T-helper 2 cell treated with Interferon-gamma antibody and Interleukin-4, amounts not matched to agents 5 μg/mL and 100 μg/mL, for 36 hours (primary cell): ENCODE data around the gene RAB17.
"Not testable (repeated sequence)": the region's sequence is repeated elsewhere in the genome, so short reads cannot be mapped to it uniquely, and the experiment has no call there.

Source experiments
- DNase-seq: peaks from one replicate; pipeline ENCODE4 v3.0.0; 2021; ENCODE audit warnings: low spot score
- H3K27ac Mint-ChIP-seq: one replicate; pipeline ENCODE4 v1.8.0; 2021; ENCODE audit warnings: mild to moderate bottlenecking, mixed read lengths
- H3K27me3 Mint-ChIP-seq: one replicate; pipeline ENCODE4 v1.8.0; 2021; ENCODE audit warnings: low read depth, mixed read lengths
- H3K36me3 Mint-ChIP-seq: one replicate; pipeline ENCODE4 v1.8.0; 2021; ENCODE audit warnings: low read depth, mixed read lengths
- H3K4me1 Mint-ChIP-seq: one replicate; pipeline ENCODE4 v1.8.0; 2021; ENCODE audit warnings: low read depth, mixed read lengths
- H3K4me3 Mint-ChIP-seq: one replicate; pipeline ENCODE4 v1.8.0; 2022; ENCODE audit warnings: mild to moderate bottlenecking, moderate library complexity, mixed read lengths
- H3K9me3 Mint-ChIP-seq: one replicate; pipeline ENCODE4 v1.8.0; 2021; ENCODE audit warnings: mixed read lengths

Gene RAB17

DNA sequence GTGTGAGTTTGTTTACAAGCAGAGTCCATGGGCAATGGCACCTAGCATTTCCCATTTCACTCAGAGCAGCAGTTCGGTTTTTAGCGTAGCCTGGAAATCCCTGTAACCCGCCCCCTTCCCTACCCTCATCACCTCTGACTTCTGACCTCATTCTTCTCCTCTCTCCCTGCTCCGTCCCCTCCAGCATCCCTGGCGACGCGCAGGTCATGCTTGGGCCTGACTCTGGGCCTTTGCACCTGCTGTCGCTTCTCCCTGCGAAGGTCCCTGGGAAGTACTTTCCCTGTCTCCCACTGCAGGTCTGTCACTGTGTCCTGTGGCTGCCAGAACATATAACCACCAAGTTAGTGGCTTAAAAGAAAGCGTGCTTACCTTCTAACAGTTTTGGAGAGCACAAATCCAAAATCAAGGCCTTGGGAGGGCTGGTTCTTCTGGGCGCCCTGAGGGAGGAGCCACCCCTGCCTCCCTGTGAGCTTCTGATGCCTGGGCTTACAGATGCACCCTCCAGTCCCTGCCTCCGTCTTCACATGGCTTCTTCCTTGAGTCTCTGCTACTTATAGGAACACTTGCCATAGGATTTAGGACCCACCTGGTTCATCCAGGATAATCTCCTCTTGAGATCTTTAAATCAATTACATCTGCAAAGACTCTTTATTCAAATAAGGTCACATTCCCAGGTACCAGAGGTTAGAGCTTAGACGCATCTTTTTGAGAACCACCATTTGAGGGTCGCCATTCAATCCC is 8.1 kb upstream of the RAB17 start:
- H3K36me3 Mint-ChIP-seq: no peaks in the 10 kb centered on the region
- peak overlapping the region; percentile 39 for H3K27ac Mint-ChIP-seq
- no peaks in the 10 kb centered on the region for H3K9me3 Mint-ChIP-seq
- H3K27me3 Mint-ChIP-seq: no peaks in the 10 kb centered on the region
- DNase-seq: no peak
- peaks cover 17% of the 10 kb centered on the region for H3K4me1 Mint-ChIP-seq
- H3K4me3 Mint-ChIP-seq: no peak overlapping the region

DNA sequence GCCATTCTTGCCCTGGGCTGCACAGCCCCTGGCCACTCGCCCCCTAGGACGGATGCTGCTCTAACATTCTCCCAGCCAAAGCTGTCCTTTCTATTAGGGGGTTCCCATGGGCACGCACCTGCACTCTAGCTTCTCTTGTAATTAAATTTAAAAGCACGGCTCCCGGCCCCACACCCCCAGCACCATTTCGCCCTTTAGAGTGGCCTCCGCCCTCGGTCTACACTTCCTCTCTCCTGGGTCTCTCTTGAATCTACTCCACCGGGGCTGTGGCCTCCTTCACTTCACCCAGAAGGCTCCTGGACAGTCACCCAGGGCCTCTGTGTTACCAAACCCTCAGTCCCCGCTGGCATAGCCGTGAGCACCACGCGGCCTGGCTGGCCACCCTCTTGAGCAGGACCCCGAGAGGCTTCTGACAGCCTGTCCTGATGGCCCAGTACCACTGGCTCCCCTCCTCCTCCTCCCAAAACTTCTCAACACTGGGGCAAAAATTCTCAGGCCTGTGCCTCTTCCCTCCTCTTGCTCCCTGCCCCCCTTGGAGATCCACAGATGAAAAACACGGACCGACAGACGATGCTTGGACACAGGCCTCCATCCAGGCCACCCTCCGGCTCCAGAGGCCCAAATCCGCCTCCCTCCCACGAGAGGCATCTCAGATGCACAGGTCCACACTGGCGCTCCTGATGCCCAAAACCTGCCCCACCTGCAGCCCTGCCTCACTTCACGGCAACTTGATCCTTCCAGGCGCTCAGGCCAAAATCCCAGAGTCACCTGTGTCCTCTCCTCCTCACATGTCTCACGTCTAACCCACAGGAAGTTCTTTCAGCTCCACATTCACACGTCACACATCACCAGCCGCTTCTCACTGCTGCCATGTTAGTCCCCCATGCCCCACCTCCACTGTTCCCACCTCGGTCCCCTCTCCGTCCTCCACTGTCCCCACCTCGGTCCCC is 6.9 kb upstream of the RAB17 start:
- no peak for DNase-seq
- H3K9me3 Mint-ChIP-seq: no peaks in the 10 kb centered on the region
- H3K27ac Mint-ChIP-seq: no peak overlapping the region
- H3K4me1 Mint-ChIP-seq: peaks cover 8% of the 10 kb centered on the region
- H3K27me3 Mint-ChIP-seq: no peaks in the 10 kb centered on the region
- H3K4me3 Mint-ChIP-seq: no peak overlapping the region
- H3K36me3 Mint-ChIP-seq: no peaks in the 10 kb centered on the region

DNA sequence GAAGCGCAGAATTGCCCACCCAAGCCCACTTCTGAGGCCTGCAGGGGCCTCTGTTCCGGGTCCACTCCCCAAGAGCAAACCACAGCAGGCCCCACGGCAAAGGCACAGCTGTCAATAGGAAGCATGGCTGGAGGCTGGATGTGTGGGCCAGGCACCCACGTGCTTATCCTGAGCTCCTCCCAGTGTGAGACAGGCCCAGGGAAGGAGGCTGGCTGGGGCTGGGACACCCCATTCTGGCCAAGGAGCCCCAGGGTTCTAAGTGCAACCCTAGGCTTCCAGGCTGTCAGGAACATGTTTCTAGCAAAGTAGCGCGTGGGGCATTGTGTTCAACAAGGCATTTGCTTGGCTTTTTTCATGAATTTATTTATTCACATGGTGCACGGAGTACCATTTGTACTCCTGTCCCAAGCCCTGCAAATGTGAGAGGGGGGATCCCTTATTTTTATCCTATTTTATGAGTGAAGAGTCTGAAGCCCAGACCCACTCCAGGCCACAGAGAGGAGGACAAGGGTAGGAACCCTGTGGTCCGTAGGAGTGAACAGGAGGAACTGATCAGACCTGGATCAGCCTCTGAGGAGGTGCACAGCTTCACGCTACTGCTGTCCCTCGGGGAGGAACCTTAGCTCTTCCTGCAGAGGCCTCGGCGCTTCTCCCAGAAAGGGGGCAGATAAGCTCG is 6.1 kb upstream of the RAB17 start:
- Mint-ChIP-seq H3K27ac (no peak overlapping the region), H3K36me3 (no peaks in the 10 kb centered on the region), H3K9me3 (no peaks in the 10 kb centered on the region), H3K27me3 (no peaks in the 10 kb centered on the region), H3K4me3 (no peak overlapping the region), H3K4me1 (peaks cover 8% of the 10 kb centered on the region)
- no peak for DNase-seq

DNA sequence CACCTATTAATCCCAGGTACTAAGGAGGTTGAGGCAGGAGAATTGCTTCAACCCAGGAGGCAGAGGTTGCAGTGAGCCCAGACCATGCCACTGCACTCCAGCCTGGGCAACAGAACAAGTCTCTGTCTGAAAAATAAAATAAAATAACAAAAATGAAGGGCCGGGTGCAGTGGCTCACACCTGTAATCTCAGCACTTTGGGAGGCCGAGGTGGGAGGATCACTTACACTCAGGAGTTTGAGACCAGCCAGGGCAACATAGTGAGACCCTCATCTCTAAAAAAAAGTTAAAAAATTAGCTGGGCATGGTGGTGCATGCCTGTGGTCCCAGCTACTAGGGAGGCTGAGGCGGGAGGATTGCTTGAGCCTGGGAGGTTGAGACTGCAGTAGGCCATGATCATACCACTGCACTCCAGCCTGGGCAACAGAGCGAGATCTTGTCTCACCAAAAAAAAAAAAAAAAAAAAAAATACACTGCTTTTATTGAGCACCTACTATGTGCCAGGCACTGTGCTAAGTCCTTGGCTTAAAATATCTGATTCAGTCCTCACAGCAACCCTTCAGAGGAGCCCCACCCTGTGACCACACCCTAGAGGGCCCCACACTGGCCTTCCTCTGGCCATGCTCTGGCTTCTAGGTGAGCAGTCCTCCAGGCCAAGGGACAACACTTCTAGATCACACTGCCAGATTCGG is 5.4 kb upstream of the RAB17 start:
- H3K36me3 Mint-ChIP-seq, H3K27me3 Mint-ChIP-seq, H3K27ac Mint-ChIP-seq, H3K4me3 Mint-ChIP-seq, DNase-seq, H3K9me3 Mint-ChIP-seq: not testable (repeated sequence)
- peaks cover 15% of the 10 kb centered on the region for H3K4me1 Mint-ChIP-seq

DNA sequence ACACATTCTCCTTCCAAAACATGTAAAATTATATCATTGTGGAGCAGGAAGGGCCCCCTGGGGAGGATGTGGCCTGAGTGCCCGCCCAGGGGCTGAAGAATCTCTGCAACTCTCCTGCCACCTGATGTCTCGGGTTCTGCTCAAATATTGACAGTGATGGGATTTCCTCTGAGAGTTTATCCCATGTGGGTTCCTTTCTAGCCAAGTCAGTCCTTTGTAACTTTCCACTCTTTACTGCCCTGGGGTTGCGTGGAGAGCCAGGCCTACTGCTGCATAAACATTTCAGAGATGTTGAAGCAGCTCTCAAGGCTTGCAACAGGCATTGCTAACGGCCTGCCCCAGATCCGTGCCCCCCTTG is 4.0 kb upstream of the RAB17 start:
- H3K4me3 Mint-ChIP-seq: no peak overlapping the region
- no peaks in the 10 kb centered on the region for H3K9me3 Mint-ChIP-seq
- peaks cover 15% of the 10 kb centered on the region for H3K4me1 Mint-ChIP-seq
- H3K36me3 Mint-ChIP-seq: no peaks in the 10 kb centered on the region
- peaks cover 3% of the 10 kb centered on the region for H3K27me3 Mint-ChIP-seq
- no peak overlapping the region for H3K27ac Mint-ChIP-seq
- no peak for DNase-seq

DNA sequence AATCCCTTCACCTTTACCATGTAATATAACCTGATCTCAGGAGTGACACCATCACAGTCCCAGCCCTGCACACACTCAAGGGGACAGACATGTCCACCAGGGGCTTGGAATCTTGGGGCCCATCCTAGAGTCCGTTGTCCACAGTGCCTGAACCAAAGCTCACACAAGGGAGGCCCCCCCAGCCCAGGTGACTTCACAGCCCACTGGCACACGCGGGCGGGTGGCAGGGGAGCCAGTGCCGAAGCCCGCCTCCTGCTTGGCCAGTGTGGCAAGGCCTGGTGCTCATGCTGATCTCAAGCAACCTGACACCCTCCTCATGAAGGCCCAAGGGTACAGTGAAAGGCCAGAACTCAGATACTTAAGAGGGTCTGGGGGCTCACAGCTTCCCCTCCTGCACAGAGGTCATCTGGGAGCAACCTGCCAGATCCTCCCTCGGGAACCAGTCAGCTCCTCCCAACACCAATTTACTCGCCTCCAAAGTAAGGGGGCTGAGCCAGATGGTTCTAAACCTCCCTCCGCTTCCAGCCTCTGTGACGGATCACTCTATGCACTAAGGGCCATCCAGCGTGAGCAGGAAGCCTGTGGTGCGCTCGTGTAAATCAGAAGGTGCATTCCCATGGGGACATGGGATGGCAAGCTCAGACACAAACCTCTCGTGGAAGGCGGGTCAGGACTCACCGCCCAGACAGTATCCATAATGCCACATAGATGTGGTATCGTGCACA is 3.2 kb upstream of the RAB17 start:
- no peaks in the 10 kb centered on the region for H3K36me3 Mint-ChIP-seq
- peak overlapping the region; percentile 24 for H3K27ac Mint-ChIP-seq
- H3K27me3 Mint-ChIP-seq: peaks cover 3% of the 10 kb centered on the region
- no peak overlapping the region for H3K4me3 Mint-ChIP-seq
- no peak for DNase-seq
- peaks cover 15% of the 10 kb centered on the region for H3K4me1 Mint-ChIP-seq
- no peaks in the 10 kb centered on the region for H3K9me3 Mint-ChIP-seq

DNA sequence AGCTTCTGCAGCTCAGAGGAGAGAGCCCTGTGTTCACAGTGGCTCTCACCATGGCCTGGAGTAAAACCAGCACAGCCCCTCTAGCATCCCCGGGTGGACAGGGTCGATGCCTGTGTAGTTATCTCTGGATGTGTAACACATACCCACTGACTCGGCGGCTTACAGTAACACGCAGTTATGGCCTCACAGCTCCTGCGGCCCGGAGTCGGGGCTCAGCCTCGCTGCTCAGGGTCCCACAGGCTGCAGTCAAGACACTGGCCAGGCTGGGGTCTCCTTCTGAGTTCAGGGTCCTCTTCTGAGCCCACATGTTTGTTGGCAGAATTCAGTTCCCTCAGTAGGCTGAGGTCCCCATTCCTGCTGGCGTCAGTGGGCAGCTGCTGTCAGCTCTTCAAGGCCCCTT is 2.5 kb upstream of the RAB17 start:
- no peak for DNase-seq
- Mint-ChIP-seq H3K4me1 (peaks cover 15% of the 10 kb centered on the region), H3K9me3 (no peaks in the 10 kb centered on the region), H3K27ac (no peak overlapping the region), H3K4me3 (no peak overlapping the region), H3K27me3 (peaks cover 3% of the 10 kb centered on the region), H3K36me3 (no peaks in the 10 kb centered on the region)

DNA sequence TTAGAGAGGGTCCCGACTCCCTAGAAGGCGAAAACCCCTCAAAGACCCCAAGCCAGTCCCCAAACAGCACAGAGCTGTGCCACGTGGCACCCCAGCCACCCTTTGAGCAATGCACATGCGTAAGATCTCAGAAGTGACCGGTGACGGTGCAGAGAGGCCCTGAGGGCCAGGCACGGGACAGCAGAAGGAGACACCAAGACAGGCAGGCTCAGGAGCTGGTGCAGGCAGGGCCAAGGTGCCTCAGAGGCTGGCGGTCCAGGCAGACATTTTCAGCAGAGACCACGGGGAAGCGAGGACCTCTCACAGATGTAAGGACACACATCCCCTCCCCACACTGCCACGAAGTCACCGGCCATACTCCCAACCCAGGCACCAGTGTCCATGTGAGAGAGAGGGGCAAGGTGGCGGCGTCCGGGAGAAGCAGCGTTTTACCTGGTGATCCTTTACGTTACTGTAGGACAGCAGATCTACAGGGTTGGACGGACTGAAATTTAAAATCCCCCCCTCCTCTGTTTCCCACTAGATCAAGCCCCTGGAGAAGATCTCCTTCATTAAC is 2.0 kb upstream of the RAB17 start:
- Mint-ChIP-seq H3K9me3 (no peaks in the 10 kb centered on the region), H3K27ac (no peak overlapping the region), H3K27me3 (peaks cover 5% of the 10 kb centered on the region), H3K36me3 (no peaks in the 10 kb centered on the region), H3K4me1 (peaks cover 12% of the 10 kb centered on the region), H3K4me3 (no peak overlapping the region)
- DNase-seq: no peak

DNA sequence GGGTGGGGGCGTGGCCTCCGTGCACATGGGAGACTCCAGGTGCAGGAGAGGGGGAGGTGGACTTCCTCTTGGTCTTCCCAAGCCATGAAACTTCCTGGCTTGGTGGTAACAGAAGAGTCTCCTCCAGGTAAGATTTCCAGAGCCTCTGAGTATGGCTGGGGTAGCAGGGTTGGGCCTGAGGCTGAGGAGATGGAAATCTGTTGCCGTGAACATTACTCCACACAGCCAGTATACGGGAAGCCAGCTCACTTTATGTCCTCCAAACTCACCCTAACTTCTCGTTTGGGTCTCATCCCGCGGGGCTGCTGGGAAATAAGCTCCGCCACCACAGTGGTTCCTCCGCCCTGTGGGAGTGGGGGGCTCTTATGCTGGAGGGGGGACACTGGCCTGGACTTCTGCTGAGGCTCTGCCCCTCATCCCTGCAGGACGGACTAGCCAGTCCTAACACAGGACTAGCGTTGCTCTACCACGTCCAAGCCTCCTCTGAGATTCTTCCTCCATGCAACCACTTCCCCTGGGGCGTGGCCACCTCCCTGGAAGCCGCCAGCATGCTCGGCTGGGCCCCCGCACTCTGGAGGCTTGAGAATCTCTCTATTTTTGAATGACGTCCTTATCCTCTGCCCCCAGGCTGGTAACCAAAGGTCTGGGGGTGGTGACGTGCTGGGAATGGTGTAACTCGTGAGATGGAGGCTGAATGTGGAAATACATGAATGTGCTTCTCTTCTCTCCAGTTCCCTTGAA is 777 bp upstream of the RAB17 start:
- Mint-ChIP-seq H3K27ac (no peak overlapping the region), H3K36me3 (no peaks in the 10 kb centered on the region), H3K4me3 (peak overlapping the region; percentile 22), H3K27me3 (peaks cover 13% of the 10 kb centered on the region), H3K9me3 (no peaks in the 10 kb centered on the region), H3K4me1 (peaks cover 9% of the 10 kb centered on the region)
- DNase-seq: no peak

DNA sequence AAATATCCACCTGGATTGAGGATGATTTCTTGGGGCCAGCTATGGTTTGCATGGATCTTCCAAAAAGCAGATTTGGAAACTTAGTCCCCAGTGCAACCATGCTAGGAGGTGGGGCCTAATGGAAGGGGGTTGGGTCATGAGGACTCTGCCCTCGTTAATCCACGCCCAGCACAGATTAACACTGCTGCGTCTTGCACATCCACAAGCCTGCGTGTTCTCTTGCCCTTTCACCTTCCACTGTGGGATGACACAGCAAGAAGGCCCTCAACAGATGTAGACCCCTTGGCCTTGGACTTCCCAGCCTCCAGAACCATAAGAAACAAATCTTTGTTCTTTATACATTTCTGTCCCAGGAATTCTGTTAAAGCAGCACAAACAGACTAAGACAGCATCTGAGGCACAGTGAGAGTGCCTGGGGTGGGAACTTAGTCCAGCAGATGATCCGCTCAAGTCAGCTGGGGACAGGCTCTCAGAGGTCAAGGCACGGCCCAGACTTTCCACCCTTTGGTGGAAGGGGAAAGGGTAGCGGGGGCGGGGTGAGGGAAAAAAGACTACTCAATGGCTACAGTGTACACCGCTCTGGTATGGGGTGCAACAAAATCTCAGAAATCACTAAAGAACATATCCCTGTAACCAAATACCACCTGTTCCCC is 2.4 kb downstream of the RAB17 start:
- H3K27me3 Mint-ChIP-seq: peaks cover 13% of the 10 kb centered on the region
- no peaks in the 10 kb centered on the region for H3K9me3 Mint-ChIP-seq
- H3K4me3 Mint-ChIP-seq: no peak overlapping the region
- no peak overlapping the region for H3K27ac Mint-ChIP-seq
- DNase-seq: no peak
- H3K4me1 Mint-ChIP-seq: peaks cover 8% of the 10 kb centered on the region
- no peaks in the 10 kb centered on the region for H3K36me3 Mint-ChIP-seq

DNA sequence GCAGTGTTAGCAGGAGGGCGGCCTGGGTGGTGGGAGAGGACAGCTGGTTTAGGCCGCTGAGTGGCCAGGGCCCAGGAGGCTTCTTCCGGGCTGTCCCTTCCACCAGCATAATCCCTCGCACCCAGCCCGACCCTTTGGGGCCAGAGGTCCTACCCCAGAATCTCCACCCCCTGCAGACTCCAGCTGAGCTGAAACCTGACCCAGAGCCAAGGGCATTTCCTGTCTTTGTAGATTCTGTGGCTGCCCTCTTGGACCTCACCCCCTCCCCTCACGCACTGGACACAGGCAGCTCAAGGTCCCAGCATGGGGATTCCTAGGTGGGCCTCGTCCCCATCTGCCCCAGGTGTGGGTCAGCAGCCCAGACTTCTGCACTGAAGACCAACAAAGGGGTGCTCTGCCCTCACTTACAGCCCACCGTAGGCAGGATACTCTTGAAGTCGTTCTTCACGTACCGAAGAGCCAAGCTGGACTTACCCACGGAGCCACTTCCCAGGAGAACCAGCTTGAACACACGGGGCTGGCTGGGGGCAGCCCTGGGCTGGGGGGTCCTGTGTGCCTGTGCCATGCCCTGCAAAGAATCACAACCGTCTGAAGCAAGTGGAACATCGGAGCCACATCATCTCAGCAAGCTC is 4.8 kb downstream of the RAB17 start:
- H3K27me3 Mint-ChIP-seq: peaks cover 13% of the 10 kb centered on the region
- no peaks in the 10 kb centered on the region for H3K9me3 Mint-ChIP-seq
- no peak for DNase-seq
- no peak overlapping the region for H3K4me3 Mint-ChIP-seq
- H3K27ac Mint-ChIP-seq: no peak overlapping the region
- no peaks in the 10 kb centered on the region for H3K36me3 Mint-ChIP-seq
- no peaks in the 10 kb centered on the region for H3K4me1 Mint-ChIP-seq
